Measurements from ENCODE around the gene UBN2.
"Not testable (repeated sequence)": the region's sequence is repeated elsewhere in the genome, so short reads cannot be mapped to it uniquely, and the experiment has no call there.

Gene UBN2

DNA sequence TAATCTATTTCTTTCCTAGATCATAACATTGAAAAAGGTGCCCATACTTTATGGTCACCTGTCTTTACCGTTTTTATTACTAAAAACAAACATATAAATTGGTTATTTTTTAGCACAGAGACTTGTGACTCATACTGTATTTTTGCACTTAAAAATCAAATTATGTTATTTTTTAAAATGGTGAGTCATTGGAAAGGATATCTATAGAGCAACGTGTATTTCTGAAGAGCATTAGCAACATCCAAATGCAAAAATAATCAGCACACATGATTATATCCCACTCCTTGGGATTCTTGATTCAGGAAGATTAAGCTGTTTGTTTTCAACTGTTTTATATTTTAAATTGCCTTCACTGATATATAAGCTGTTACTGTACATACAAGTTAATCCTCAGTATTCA lies 69.4 kb downstream of the UBN2 start:
- no peak for DNase-seq

DNA sequence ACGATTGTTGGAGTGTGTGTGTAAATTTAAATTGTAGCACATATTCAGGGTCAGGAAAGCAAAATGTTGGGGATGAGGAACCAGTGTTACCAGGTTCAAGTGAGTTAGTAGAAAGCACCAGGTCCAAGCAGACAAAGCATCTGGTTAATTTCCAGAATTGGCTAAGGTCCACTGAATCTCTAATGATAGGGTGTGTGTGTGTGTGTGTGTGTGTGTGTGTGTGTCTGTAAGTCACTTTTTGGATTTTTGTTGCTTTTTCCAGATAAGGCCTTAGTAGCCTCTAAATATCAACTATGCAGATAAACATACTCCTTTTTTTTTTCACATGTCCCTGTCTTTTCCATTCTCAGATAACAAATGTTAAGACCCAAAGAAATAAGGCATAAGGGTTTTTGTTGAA lies 73.5 kb downstream of the UBN2 start:
- no peak for DNase-seq

DNA sequence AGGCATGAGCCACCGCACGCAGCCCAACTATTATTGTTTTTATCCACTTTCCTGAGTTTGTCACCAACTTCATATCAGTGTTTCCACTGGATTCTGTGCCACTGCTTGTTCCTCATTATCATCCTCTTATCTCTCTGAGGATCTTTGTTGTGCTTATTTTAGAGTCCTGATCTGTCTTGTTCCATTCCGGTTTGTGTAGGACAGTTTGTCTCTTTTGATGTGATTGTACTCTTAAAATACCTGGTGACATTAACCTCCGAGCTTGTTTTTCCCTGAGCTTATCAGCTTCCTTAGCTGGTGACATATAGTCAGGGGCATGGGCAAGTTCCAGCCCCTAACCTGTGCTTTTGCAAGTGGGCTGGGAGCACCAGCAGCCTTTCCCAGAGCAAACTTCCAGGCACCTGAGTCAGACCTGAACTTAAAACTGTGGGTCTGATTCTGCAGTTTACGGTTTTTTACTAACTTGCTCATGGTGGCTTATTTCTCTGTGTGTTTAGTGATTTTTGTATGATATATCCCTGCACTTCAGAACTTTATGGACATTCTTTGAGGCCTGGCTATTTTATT lies 87.0 kb downstream of the UBN2 start:
- no peak for DNase-seq

DNA sequence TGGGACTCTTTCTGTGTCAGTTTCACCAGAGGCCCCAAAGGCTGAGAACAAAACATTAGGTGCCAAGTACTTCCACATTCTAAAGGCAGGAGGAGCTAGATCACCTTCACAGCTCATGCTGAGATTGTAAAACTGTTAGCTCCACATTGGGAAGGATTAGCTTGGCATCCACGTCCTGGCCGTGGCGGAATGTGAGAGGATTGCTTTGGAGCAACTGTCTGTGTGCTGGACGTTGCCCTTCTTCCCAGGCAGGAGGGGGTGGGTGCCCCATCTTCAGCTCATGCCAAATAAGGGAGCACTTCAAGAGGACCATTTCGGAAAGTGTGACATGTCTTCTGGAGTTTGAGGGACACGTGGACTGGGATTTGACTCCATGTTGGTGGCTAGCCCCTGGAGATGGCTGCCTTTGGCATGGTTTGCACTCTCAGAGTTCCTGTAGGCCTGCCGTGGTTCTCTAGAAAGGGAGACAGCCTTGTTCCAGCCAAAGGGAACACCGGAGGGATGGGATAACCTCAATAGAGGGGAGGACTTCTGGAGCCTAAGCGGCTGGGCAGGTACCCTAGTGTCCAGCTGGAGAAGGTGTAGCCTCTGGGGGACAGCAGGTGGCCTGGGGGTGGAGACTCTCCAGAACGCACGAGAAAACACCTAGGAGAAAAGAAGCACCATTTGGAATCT lies 90.2 kb downstream of the UBN2 start:
- DNase-seq = no peak

DNA sequence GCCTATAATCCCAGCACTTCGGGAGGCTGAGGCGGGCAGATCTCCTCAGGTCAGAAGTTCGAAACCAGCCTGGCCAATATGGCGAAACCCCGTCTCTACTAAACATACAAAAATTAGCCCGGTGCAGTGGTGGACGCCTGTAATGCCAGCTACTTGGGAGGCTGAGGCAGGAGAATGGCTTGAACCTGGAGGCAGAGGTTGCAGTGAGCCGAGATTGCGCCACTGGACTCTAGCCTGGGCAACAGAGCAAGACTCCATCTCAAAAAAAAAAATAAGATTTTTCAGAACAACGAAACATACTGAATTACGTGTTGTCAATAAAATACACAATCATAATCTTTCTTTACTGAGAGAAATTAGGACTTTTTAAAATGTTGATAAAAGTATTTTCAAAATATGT lies 93.7 kb downstream of the UBN2 start:
- DNase-seq = not testable (repeated sequence)

DNA sequence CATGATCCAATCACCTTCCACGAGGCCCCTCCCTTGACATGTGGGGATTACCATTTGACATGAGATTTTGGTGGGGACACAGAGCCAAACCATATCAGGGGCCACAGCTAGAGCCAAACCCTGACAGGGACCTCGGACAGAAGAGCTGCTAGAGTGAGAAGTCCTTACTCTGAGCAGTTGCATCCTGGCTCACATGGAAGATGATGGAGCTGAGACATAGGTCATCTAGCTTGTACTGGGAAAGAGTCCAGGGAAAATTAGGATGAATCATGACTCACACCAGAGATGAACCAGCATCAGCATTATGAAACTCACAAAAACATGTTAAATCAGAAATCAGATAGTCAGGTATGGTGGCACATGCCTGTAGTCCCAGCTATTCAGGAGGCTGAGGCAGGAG lies 97.3 kb downstream of the UBN2 start:
- DNase-seq = no peak

DNA sequence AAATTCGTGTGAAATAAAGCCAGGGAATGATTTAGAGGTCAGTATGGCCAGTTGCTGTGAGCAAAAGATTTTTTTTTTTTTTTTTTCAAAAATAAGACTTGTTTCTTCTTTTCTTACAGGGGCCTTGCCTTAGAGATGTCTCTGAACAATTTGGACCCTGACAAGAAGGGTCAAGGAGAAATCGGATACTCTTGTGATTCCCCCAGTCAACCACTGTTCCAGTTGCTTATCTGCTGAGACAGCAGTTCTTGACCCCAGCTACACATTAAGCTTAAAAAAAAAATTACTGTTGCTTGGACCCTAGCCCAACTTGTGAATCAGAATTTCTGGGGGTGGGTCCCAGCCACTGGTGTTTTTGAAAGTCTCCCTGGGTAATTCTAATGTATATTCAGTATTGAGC lies 98.1 kb downstream of the UBN2 start:
- no peak for DNase-seq

DNA sequence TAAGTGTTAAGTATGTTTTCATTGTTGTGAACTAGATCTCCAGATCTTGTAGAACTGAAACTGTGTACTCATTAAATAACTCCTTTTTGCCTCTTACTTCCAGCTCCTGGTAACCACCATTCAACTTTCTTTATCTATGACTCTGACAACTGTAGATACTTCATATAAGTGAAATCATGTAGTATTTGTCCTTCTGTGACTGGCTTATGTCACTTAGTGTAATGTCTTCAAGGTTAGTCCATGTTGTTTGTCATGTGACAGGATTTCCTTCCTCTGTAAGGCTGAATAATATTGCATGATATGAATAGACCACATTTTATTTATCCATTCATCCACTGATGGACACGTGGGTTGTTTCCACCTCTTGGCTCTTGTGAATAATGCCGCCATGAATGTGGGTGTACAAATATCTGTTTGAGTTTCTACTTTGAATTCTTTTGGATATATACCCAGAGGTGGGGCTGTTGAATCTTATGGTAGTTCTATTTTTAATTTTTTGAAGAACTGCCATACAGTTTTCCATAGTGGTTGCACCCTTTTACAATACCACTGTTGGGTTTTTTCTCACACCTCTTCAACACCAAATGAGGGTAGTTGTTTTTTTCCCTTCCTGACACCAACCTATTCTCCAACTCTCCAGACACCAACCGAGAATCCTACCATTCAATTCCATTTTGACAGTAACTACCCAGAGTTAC lies 99.4 kb downstream of the UBN2 start:
- no peak for DNase-seq

DNA sequence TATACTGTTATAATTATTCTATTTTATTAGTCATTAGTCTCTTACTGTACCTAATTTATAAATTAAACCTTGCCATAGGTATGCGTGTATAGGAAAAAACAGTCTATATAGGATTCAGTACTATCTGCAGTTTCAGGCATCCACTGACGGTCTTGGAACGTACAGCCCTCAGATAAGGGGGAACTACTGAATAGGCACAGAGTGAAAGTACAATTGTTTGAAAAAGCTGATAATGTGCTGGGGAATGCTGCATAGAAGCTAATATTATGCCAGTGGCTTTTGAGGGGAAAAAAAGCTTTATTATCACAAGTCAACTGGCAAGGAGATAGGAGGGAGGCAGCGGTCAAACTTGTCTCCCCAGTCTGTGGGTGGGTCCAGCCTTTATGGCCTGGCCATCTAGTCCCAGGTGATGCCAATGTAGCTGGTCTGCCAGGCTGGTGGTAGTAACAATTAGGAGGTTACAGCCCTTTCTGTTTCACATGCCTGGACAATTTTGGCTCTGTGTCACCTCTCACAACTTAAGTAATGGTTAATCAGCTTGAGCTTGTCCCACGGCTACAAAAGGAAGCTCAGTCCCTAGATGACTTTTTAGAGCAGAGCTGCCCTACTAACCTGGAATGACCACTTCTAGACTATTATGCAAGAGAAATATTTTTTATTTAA lies 101.8 kb downstream of the UBN2 start:
- DNase-seq = no peak

DNA sequence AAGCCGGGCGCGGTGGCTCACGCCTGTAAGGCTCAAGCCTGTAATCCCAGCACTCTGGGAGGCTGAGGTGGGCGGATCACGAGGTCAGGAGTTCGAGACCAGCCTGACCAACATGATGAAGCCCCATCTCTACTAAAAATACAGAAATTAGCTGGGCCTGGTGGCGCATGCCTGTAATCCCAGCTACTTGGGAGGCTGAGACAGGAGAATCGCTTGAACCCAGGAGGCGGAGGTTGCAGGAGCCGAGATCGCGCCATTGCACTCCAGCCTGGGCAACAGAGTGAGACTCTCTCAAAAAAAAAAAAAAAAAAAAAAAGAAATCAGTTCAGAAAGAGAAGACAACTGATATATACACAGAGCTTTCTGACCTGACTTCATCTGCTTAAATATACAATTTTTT lies 102.4 kb downstream of the UBN2 start:
- DNase-seq = not testable (repeated sequence)

DNA sequence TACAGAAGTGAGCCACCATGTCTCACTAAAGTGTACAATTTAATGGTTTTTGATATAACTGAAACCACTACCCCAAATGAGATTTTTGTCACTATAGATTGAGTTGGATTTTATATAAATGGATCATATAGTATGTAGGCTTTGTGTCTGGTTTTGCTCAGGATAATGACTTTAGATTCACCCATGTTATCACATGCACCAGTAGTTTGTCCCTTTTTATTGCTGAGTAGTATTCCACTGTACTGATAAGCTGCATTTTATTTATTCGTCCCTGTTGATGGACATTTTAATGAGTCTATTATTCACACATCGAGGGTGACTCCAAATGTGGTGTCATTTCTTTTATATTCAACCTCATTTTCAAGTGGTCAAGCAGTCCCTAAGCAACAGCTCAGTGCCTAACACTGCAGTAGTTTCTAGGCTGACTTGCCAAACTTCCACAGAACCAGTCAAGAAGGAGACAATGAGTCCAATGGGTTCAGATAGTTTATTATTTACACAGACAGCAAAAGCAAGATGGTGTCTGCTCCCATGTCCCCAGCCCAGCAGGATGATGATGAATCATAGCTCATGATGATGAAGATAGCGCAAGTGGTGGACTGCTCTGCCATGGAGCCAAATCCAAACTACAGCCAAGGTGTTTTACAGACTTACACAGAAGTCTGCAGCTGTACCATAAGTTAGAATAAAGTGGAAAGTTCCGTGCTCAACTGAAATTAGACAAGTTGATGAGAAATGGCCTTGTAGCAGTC lies 103.5 kb downstream of the UBN2 start:
- DNase-seq = no peak

DNA sequence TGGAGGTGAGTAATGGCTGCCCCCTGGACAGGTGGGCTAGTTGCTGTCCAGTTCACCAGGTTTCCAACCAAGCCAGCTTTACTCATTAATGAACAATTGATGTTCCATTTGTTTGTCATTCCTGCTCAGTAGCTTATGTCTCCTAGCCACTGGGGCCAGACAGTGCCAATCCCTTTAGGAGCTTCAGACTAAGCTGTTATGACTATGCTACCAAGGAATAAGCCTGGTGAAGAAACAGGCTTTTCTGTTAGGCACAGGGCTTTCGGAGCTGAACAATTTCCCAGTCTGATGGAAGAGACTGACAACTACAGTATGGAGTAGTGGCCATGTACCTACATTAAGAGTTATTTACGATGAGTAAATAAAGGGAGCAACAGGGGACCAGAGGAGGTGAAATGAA lies 108.0 kb downstream of the UBN2 start:
- DNase-seq = no peak

DNA sequence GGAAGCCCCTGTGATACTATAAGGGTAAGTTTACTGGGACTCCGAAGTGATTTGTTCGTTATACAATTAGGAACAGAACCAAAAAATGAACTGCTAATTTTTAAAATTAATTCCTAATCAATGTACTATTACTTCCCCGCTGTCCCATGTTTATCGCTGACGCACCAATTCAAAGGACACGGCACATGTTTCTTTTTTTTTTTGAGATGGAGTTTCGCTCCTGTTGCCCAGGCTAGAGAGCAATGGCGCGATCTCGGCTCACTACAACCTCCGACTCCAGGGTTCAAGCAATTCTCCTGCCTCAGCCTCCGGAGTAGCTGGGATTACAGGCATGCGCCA lies 108.6 kb downstream of the UBN2 start:
- no peak for DNase-seq

DNA sequence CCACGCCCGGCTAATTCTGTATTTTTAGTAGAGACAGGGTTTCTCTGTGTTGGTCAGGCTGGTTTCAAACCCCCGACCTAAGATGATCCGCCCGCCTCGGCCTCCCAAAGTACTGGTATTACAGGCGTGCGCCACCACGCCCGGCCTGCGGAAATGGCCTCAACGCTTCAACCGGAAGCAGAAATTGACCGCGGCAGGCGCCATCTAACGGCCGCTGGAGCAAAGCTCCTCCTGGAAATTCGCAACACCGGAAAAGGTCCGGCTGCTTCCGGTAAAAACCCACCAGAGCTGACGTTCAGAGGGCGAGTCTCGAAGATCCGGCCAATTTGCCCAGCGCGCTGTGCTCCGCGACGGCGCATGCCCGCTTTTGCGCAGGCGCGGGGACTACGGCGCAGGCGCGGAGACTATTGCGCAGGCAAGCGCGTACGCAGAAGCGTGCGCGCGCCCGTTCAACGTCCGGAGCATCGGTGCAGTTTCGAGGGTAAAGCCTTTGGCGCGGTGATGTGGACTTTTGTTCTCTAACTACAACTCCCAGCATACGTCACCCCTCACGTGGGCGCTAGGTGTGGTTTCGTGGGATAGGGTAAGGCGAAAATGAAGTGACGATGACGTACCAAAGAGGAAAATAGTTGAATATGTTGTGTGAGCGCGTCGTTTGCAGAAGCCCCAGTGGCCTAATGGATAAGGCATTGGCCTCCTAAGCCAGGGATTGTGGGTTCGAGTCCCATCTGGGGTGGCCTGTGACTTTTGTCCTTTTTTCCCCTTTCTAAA lies 109.2 kb downstream of the UBN2 start:
- DNase-seq = peak; percentile 99

DNA sequence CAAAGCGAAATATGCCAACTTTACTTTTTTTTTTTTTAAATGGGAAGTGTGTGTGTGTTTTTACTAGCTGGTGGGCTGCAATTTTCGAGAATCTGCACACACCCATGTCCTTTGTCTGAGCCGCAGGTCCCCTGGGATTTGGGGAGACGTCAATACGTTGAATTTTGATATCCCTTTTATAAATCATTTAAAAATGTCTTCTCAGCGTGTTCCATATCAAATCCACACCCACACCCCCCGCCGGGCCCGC lies 109.7 kb downstream of the UBN2 start:
- DNase-seq = no peak

DNA sequence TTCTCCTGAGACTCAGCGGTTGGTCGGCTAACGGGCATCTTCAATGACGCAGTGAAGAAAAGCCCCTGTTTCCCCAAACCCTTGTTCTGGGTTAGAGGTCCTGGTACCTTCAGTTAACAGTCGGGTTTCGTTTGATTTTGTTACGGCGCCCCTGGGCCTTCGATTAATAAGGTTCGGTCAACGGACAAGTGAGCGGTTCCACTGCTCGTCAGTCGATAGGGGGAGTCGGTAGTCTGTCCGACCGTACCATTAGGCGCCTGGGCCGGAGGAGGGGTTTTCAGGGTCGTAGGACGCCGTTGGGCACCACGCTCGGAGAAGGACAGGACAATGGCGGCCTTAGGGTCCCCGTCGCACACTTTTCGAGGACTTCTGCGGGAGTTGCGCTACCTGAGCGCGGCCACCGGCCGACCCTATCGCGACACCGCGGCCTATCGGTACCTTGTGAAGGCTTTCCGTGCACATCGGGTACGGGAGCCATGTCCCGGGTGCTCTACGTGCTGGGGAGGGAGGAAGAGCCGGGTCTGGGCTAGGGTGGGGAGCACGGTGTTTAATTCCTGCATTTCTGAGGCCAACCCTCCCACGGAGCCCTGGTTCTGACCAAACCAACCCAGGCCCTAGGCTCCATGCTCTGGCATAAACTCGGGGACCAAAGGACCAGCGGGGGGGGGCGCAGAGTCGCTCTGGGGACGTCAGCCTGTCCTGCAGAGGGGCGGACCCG lies 110.2 kb downstream of the UBN2 start, which contains the start of gene FMC1:
Gene FMC1, plus strand, starts transcription at position 280 of the 718 bp plus-strand sequence. Its CDS starts 48 bp downstream, at position 328.
- DNase-seq = peak; percentile 91

DNA sequence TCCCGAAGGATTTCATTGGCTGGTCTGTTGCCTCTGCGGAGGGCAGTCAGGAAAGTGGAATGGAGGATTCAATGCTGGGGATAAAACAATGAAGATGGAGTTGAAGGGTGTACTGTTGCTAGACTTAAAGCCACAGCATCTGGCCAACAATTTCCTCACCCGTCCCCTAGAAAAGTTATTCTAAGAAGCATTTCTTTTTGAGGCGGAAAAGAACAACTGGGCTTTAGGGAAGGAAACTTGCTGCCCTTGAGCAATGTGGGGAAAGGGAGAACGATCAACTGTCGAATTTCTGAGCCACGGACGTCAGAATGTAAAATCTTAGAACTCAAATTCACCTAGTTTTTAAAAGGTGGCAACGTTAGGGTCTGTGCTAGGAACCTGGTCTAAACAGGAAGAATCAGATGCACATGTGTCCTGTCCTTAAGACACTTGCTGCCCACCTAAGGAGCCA lies 110.8 kb downstream of the UBN2 start:
- DNase-seq = no peak

DNA sequence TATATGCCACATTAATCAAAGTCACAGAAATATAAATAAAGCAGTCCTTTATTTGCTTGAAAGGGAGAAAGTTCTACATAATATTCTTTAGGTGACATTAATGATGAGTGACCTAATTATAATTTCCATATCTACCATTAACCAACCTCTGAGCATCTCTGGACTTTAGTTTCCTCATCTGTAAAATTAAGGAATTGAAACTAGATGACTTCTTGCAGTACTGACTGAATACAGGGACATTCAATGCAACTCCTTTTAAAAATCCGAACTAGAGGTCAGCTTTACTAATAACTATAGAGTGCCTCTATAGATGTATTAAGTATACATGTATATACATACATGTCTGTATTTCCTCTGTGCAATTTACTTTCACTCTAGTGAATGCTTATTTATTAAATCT lies 114.0 kb downstream of the UBN2 start:
- DNase-seq = no peak

DNA sequence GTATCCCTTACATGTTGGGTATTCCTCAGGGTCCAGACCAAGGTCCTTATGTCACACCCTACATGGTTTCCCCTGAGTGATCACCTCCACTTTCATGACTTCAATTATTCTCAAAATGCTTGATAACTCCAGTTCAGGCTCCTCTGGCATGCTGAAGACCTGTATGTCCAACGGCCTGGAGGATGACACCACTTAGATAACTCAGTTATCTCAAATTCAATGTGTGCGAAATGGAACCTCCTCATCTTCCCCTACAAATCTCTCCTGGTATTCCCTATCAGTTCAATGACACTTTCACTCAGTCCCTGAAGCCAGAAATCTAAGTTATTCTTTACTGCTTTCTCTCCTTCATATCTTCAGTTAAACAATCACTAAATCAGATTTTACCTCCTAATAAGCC lies 120.0 kb downstream of the UBN2 start:
- no peak for DNase-seq

DNA sequence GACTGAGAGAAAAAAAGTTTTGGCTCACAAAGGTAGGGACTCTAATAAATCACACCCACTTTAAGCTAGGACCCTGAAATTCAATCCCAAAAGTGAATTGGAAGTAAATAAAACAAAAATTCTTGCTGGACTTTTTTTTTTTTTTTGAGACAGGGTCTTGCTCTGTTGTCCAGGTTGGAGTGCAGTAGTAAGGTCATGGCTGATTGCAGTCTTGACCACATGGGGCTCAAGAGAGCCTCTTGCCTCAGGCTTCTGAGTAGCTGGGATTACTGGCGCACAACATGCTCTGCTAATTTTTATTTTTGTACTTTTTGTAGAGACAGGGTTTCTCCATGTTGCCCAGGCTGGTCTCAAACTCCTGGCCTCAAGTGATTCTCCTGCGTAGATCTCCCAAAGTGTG lies 123.7 kb downstream of the UBN2 start:
- DNase-seq = no peak

DNA sequence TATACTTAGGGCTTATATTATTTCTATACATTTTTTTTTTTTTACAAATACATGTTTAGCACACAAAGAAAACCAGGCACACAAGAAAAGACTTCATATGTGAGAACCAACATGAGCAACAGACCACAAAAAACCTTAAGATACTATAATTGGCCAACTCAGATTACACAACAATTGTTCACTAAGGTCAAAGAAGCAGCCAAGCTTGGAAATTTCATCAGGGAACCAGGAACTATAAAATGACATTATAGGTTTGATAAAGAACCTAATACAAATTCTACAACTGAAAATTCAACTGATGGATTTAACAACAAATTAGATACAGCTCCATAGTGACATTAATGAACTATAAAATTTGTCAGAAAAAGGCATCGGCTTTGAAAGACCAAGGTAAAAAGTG lies 124.3 kb downstream of the UBN2 start:
- DNase-seq = no peak
